ENCODE results near the gene GNA14.
"Not testable (repeated sequence)": the region's sequence is repeated elsewhere in the genome, so short reads cannot be mapped to it uniquely, and the experiment has no call there.

Gene GNA14

DNA sequence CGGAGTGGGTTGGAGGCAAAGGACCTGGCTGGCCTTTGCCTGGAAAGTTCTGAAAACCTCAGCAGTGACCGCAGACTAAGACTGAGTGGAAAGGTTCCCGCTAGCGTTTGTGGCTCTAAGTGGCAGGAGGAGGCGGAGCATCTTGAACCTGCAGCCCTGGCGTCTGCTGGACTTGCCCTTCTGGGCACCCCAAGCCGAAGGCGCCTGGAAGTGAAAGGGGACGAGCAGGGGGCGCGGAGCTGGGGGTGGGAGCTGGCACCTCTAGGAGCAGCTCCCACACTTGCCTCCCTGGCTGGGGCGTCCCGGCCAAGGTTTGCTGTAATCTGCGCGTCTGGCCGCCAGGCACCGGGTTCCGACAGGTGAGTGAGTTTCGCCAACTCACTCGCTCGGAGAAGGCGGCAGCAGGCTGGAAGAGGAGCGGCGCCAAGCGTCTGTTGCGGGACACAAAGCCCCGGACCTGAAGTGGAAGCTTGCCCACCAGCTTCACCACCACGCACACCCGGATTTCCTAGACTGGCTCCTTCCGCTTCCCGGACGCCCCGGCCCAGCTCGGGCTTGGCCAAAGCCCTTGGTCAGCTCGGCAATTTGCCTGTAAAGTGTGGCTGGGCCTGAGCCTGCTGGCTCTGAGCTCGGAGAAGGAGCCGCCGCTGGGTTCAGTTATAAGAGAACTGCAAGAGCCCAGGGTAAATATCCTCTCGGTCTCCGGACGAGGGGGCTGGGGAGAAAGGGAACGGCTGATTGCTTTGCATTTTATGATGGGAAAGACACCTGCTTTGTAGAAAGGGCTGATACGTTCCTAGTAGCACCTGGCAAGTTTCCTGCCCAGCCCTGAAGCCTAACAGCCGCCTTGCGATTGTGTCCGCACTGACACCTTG lies at the start of gene GNA14:
Gene GNA14, minus strand, starts transcription at position 89 of the 875 bp plus-strand sequence. CDS start 529 bp downstream, outside the sequence.
- DNase-seq = no peak

DNA sequence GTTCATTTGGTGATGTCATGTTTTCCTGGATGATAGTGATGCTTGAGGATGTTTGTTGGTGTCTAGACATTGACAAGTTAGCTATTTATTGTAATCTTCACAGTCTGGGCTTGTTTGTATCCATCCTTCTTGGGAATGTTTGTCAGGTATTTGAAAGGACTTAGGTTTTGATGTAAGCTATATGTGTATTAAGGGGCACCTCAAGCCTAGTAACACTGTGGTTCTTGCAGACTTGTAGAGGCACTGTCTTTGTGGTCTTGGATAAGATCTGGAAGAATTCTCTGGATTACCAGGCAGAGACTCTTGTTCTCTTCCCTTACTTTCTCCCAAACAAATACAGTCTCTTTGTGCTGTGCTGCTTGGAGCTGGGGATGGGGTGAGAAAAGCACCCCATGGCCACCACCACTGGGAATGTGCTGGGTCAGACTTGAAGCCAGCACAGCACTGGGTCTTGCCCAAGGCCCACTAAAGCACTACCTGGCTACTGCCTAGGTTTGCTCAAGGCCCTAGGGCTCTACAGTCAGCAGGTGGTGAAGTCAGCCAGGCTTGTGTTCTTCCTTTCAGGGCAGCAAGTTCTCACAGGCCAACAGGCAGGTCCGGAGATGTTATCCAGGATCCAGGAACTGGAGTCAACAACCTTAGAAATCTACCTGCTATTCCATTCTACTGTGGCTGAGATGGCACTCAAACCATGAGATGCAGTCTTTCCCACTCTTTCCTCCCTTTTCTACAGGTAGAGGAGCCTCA lies 49.3 kb upstream of the GNA14 start:
- no peak for DNase-seq

DNA sequence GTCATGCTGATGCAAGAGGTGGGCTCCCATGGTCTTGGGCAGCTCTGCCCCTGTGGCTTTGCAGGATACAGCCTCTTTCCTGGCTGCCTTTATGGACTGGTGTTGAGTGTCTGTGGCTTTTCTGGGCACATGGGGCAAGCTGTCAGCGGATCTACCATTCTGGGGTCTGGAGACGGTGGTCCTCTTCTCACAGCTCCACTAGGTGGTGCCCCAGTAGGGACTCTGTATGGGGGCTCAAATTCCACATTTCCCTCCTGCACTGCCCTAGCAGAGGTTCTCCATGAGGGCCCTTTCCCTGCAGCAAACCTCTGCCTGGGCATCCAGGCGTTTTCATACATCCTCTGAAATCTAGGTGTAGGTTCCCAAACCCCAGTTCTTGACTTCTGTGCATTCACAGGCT lies 42.6 kb upstream of the GNA14 start:
- DNase-seq = not testable (repeated sequence)

DNA sequence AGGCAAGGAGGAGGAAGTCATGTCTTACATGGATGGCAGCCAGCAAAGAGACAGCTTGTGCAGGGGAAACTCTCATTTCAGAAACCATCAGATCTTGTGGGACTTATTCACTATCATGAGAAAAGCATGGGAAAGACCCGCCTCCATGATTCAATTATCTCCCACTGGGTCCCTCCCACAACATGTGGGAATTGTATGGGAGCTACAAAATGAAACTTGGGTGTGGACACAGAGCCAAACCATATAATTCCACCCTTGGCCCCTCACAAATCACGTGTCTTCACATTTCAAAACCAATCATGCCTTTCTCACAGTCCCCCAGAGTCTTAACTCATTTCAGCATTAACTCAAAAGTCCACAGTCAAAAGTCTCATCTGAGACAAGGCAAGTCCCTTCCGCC lies 42.0 kb upstream of the GNA14 start:
- not testable (repeated sequence) for DNase-seq

DNA sequence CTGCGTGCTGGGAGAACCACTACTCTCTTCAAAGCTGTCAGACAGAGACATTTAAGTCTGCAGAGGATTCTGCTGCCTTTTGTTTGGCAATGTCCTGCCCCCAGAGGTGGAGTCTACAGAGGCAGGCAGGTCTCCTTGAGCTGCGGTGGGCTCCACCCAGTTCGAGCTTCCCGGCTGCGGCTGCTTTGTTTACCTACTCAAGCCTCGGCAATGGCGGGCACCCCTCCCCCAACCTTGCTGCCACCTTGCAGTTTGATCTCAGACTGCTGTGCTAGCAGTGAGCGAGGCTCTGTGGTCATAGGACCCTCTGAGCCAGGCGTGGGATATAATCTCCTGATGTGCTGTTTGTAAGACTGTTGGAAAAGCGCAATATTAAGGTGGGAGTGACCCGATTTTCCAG lies 39.6 kb upstream of the GNA14 start:
- not testable (repeated sequence) for DNase-seq

DNA sequence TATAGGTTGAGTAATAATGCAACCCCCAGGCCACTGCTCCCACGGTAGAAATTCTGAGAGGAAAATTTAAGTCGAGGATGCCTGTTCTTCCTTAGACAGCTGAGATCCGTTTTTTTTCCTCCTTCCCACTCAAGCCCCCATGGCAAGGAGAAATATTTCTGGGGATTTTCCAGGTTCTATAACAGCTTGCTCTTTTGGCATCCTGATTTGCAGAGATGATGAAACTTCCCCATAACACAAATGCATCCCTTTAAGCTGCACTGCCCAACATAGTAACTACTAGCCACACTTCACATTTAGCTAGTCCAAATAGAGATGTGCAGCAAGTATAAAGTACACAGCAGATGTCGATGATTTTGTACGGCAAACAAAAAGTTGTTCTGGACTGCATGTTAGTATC lies 32.5 kb upstream of the GNA14 start:
- no peak for DNase-seq

DNA sequence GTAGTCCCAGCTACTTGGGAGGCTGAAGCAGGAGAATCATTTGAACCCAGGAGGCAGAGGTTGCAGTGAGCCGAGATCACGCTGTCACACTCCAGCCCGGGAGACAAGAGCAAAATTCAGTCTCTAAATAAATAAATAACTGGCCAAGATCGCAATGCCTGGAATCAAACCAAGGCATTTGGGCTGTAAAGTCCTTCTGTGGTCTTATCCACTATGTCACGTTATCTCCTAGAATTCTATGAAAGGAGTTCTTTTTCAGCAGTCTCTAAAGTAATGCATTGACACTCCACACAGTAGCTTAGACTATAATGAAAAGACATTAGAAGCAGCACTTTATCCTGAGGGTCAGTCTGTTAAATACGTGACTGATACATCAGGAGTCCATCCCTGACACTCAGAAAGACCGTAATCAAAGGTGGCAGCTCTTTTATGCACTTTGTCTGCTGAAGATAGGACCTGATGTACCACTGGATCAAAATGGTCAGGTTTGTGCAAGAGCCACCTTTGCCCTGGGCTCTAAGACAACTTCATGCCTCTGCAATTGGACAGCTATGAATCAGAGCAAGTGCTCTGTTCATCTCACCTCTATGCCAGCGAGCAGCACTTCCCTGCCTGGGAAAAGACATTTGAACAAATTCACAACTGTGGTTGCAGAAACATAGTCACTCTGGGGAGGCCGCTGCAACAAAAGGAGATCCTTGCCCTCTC lies 31.7 kb upstream of the GNA14 start:
- DNase-seq = no peak

DNA sequence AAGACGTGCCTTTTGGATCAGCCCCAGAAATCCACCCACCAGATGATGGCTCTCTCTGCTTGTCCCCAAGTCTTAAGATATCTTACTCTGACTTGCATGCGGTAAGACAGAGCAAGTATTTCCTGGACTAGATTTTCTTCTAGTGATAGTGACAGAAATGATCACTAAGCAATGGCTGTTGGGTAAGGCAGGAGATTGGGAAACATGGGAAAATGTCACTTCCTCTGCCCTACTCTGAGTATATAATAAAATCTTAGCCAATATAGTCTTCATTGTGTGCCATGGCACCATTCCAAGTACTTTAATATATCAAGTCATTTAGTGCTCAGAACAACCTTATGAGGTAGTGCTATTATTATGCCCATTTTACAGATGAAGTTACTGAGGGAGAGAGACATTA lies 31.0 kb upstream of the GNA14 start:
- DNase-seq = no peak

DNA sequence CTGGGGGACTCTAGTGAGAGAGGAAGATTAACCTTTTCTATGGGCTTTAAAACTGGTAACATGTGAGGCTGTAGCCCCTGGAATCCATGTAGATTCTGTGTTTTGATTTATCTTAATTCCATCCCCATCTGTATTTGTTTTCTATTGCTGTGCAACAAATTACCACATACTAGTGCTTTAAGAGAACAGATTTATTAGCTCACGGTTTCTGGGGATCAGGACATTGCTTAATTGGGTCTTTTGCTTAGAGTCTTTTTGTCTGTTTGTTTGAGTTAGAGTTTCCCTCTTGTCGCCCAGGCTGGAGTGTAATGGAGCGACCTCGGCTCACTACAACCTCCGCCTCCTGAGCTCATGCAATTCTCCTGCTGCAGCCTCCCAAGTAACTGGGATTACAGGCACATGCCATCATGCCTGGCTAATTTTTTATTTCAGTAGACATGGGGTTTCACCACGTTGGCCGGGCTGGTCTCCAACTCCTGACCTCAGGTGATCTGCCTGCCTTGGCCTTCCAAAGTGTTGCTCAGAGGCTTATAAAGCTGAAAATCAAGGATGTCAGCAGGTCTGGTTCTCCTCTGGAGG lies 29.9 kb upstream of the GNA14 start:
- no peak for DNase-seq

DNA sequence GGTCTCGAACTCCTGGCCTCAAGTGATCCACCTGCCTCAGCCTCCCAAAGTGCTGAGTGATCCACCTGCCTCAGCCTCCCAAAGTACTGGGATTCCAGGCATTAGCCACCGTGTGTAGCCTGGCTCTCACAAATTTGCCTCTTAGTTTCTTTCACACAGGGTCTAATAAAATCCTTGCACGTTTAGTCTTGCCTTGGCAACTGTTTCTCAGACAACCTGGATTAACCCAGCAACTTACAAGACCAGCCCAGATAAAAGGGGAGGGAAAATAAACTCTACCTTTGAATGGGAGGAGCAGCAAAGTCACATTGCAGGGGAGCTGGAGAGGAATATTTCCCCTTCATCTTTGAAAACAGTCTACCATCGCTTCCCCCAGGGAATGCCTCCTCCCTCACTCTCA lies 29.3 kb upstream of the GNA14 start:
- no peak for DNase-seq

DNA sequence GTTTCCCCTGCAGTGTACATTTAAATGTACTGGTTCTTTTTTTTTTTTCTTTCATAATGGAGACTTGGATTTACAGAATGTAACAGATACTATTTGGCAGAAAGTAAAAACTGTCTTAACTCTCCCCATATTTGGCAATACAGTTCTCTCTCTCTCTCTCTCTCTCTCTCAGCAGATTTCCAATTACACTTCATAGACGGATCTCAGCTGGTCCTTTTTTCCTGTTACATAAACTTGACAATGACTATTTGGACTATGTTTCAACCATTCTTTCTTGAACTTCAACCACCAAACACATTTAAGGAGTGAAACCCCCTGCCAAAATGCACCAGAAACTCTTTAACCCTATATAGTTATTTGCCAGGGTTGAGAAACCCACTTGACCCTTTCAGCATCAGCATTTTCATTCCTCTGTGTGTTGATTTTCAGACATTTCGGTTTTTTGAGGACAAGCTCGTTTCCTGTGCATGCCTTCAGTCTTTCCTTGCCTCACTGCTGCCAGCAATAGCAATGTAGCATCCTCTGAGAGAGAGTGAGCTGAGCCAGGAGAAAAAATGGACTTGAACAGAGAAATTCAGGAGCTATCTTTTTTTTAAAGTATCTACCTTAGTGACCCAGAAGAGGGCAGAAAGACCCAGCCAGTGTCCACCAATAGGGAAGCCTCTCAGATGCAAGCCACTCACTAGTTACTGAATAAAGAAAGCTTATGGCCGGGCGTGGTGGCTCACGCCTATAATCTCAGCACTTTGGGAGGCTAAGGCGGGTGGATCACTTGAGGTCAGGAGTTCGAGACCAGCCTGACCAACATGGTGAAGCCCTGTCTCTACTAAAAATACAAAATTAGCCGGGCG lies 26.0 kb upstream of the GNA14 start:
- DNase-seq = no peak

DNA sequence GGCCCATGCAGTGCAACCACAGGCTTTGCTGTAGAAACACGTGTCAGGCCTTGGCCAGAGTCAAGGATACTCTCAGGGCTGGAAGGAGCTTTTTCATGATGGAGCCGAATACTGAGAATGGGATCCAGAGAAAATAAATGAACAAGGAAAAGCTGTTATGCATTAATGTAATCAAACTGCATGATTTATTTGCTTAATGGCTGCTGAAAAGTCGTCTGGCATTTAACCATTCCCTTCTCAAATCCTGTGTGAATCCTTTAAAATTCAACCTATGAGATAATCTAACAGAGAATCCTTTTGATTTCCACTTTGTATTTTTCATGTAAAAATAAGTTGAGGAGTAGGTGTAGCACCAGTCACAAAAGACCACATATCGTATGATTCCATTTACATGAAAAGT lies 24.1 kb upstream of the GNA14 start:
- no peak for DNase-seq

DNA sequence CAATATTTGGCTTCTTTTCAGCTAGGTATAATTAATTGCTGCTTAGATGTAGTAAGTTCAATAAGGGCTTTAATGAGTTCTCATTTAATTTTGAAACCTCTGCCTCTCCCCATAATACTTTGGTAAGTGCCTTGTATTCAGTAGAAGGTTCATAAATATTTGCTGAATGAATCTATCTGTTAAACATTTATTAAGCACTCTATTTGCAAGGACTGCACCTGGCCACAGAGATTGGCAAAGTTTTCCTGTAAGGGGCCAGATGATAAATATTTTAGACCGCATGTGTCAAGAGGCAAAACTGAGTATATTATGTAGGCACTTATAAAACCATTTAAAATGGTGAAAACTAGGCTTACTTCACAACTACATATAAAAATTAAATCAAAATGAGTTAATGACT lies 19.0 kb upstream of the GNA14 start:
- DNase-seq = no peak

DNA sequence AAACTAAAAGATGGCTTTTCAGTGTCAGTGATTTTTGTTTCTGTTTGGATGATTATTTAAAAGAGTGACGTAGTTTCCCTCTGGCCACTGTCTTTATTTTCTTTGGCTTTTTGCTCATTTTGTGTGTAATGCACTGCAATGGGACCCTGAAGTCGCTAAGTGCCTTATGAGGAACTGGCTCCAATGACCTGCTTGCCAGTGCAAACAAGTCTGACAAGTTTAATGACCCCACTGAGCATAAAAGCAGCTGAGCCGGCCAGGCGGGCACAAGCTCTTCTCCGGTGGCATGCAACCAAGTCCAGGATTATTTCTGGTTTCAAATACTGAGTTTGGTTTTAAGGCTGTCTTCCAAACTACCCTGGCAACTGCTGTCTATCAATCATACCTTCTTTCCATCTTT lies 15.6 kb upstream of the GNA14 start:
- no peak for DNase-seq

DNA sequence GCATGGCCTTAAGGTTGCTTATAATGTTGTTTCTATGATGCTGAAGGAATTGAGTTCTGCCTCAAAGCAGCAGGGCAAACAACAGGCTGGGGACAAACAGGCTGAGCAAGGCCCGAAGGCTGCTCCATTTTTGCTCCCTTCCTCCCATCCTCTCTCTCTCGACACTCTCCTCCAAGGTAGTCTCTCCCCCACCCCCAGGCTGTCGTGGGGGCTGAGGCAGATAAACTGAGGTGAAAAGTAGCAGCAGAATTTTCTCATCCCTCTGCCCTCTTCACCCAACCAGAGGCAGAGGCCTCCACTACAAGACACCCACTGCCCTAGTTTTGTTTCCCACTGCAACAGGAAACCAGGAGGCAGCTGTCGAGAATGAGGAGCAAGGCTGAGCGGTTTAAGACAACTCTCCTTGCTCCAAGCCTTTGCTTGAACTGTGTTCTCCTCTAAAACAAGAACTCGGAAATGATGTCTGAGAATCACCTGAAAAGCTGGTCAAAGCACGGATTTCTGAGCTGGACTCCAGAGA lies 13.5 kb upstream of the GNA14 start:
- no peak for DNase-seq

DNA sequence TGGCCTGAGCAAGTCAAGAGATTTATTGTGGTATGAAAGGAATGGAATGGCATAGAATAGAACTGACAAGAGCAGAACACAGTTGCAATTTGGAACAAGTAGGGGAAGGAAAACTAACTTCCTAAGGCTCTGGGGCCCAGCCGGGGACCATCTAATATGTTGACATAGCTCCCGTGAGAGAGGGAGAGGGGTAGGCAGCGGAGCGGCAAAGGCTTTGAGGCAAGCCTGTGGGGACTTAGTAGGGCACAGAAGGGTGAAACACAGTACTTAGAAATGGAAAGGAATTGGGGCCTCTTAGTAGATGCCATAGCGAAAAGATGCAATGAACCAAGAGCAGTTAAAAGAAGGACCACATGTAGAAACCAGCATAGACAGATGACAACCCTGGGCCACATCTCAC lies 11.8 kb upstream of the GNA14 start:
- DNase-seq = no peak

DNA sequence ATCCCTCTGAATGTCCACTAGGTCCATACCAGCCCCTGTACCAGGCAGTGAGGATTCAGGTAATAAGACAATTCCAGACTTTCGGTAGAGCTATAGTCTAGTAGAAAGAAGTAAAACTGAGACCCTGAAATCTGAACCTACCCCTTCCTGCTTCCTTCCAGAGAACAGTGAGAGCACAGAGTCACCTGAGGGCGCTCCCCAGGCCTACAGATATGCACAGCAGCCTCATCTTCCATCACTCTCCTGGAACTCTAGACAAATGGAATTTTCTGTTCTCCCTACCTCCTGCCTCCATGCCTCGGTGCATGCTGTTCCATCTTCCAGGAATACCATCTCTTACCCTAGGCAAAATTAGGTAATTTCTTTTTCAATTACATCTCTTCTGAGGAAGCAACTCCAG lies 3.1 kb upstream of the GNA14 start:
- no peak for DNase-seq

DNA sequence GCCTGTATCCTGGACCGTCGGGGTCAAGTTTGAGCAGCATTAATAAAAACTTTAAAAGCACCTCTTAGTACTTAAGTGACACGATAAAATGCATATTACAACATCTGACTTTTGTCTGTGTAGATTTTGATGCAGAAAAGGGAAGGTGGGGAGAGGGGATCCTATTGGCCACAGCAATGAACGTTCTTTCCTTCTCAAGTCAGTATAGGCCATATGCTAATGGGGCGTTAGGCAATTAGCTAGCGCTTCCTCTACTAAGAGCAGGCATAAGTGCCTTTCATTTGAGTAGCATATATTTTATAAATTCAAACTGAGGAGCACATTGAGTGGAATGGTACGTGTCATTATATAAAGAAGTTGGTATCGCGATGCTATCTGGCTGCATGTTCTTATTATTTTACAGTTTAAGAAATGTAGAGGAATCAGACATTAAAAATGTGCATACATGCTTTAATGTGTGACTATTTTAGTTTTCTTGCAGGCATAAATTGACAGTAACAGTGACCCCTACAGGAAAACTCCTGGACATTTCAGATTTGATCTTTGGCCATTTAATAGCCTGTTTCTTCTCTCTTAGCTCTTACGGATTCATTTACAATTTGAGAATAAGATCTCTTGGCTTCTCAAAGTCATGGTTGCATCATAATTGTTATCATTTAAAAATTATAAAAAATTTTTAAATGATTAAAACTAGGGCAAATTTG lies 1.1 kb upstream of the GNA14 start:
- no peak for DNase-seq

DNA sequence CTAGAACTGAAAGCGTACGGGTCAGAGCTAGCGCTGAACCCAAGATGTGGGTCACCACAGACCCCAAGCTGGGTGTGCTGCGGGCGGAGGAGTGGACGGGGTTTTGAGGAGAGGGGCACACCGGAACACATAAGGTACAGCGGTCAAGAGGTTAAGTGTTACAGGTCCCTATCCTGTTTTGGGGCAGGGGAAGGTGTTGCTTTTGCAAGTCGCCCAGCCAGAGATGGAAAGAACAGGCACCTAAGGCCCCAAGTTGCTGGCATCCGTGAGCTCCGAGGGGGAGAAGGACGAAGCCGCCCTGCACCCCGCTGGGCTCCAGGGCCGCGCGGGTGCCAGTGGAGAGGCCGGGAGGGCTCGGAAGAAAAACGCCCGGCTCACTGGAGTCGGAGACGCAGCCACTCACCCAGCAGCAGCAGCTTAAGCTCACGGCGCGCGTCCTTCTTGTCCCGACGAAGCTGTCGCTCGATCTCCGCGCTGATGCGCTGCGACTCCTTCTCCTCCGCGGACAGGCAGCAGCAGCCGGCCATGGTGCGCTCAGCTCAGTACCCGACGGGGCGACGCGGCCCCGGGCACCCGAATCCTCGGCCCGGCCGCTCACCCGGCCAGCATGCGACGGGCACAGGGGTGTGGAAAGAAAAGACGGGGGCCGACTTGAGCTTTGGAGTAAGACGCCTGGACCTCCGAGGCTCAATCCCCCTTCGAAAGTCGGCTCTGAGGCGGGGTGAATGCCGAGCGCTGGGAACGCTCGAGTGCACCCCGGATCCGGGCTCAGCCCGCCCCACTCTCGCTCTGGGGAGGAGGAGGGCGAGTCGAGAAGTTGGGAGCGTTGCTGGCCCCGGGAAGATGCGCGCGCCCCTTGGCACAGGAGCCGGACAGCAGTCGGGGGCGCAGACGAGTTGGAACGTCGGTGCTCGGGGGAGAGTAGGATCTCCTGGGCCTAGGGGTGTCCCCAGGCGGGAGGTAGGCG lies 572 bp downstream of the GNA14 start:
- DNase-seq = no peak

DNA sequence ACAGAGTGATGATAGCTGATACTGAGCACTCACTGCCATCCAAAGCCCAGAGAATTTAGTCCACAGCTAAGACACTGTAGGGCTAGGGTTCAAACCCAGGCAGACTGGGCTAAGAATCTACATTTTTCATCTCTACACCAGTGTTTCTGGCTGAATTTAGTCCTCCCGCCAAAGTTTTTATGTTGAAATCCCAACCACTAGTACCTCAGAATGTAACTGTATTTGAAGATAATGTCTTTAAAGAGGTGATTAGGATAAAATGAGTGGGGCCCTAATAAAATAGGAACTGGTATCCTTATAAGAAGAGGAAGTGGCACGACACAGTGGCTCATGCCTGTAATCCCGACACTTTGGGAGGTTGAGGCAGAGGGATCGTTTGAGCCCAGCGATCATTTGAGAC lies 4.3 kb downstream of the GNA14 start:
- DNase-seq = no peak

Data from NK-92 treated with Interleukin-12 subunit alpha and Interleukin-12 subunit beta, amount 100 ng/mL, for 24 hours (cell line).